A673 (cell line): ENCODE data around the gene KRTAP9-8.

Source experiments
- CTCF ChIP-seq: fragments of 300-800, 200-600 bp; sonication (generic); conservative IDR thresholded peaks from 2 replicates; pipeline ENCODE4 v1.5.1; 2017; ENCODE audit warnings: low read depth, mild to moderate bottlenecking, antibody characterized with exemption, low read length, moderate library complexity, mixed read lengths
- EZH2 ChIP-seq: fragments of 200-600 bp; sonication (generic); IDR thresholded peaks from 2 replicates; pipeline ENCODE4 v1.6.1; 2017; ENCODE audit warnings: borderline replicate concordance, low read depth, mild to moderate bottlenecking, mixed read lengths, antibody characterized with exemption, low read length; ENCODE audit not compliant: poor library complexity, severe bottlenecking

GRCh38 chr17:41212524-41213169, 25.2 kb upstream of the KRTAP9-8 start:
- TF ChIP-seq EZH2: no peak
- no peak for TF ChIP-seq CTCF
